DND-41 (cell line): ENCODE measurements around the gene SLC16A11.

Source experiments
- ATAC-seq: fragments of 200-7000 bp; cut with Tn5 transposase; 3 replicates; pipeline ENCODE4 v1.9.1; 2021; ENCODE audit warnings: low read depth; ENCODE audit not compliant: insufficient read depth
- DNase-seq: peaks from one replicate; pipeline ENCODE4 v3.0.0-alpha.2; 2020
- H2AFZ ChIP-seq: 2 replicates; pipeline ENCODE4 v1.6.0; 2012; ENCODE audit warnings: low read depth, low read length
- H3K27ac ChIP-seq: 2 replicates; pipeline ENCODE4 v1.5.1; 2012; ENCODE audit warnings: low read length, inconsistent platforms
- H3K27me3 ChIP-seq: fragments of 200-600 bp; sonication (generic); 2 replicates; pipeline ENCODE4 v1.6.0; 2012; ENCODE audit warnings: low read length, mild to moderate bottlenecking, inconsistent platforms; ENCODE audit not compliant: insufficient read depth, poor library complexity
- H3K36me3 ChIP-seq: 2 replicates; pipeline ENCODE4 v1.5.1; 2012; ENCODE audit warnings: low read length, inconsistent platforms; ENCODE audit not compliant: insufficient read depth
- H3K4me1 ChIP-seq: 2 replicates; pipeline ENCODE4 v1.5.1; 2012; ENCODE audit warnings: mild to moderate bottlenecking, low read length; ENCODE audit not compliant: insufficient read depth
- H3K4me2 ChIP-seq: 2 replicates; pipeline ENCODE4 v1.6.0; 2012; ENCODE audit warnings: mild to moderate bottlenecking, moderate library complexity, low read length, inconsistent platforms; ENCODE audit not compliant: insufficient read depth
- H3K4me3 ChIP-seq, 2 experiments: fragments of 200-600 bp in 1 of 2; shearing (Covaris generic) in 1 of 2; 2 replicates each; pipeline ENCODE4 v1.5.1; 2012 to 2016; ENCODE audit warnings: inconsistent platforms in 2 of 2, low read length in 2 of 2, mild to moderate bottlenecking in 2 of 2, low read depth in 1 of 2, moderate library complexity in 1 of 2
- H3K79me2 ChIP-seq: 2 replicates; pipeline ENCODE4 v1.6.0; 2012; ENCODE audit warnings: low read length, inconsistent platforms; ENCODE audit not compliant: insufficient read depth
- H3K9ac ChIP-seq: 2 replicates; pipeline ENCODE4 v1.6.0; 2012; ENCODE audit warnings: low read depth, mild to moderate bottlenecking, inconsistent platforms, low read length, moderate library complexity
- H3K9me3 ChIP-seq: 2 replicates; pipeline ENCODE4 v1.5.1; 2012; ENCODE audit warnings: low read length, moderate library complexity, mild to moderate bottlenecking, inconsistent platforms; ENCODE audit not compliant: insufficient read depth, severe bottlenecking
- H4K20me1 ChIP-seq: 2 replicates; pipeline ENCODE4 v1.6.0; 2012; ENCODE audit warnings: low read length; ENCODE audit not compliant: insufficient read depth
- CTCF ChIP-seq: IDR thresholded peaks from 2 replicates; pipeline ENCODE4 v1.5.1; 2012; ENCODE audit warnings: borderline replicate concordance, low read length, moderate library complexity, mild to moderate bottlenecking; ENCODE audit not compliant: poor library complexity, severe bottlenecking; ENCODE audit errors: extremely low read depth
- EZH2 ChIP-seq: IDR thresholded peaks from 3 replicates; pipeline ENCODE4 v1.6.1; 2012; ENCODE audit warnings: borderline replicate concordance, low read depth, mild to moderate bottlenecking, moderate library complexity, low read length, inconsistent platforms; ENCODE audit not compliant: severe bottlenecking

SLC16A11 gene

GRCh38 chr17:7041607-7042500 is 2.0 kb downstream of the SLC16A11 start:
- Histone ChIP-seq H3K27me3 (peaks cover 9% of the 10 kb centered on the region), H3K36me3 (no peaks in the 10 kb centered on the region), H3K27ac (no peak overlapping the region), H3K9me3 (no peaks in the 10 kb centered on the region), H3K4me1 (peaks cover 10% of the 10 kb centered on the region), H3K4me2 (no peak overlapping the region), H2AFZ (no peak overlapping the region), H3K79me2 (peaks cover under 1% of the 10 kb centered on the region; the same call in 1 of the 2 replicates), H3K4me3 (no peak overlapping the region), H4K20me1 (no peaks in the 10 kb centered on the region), H3K9ac (no peak overlapping the region)
- ATAC-seq, result no peak
- no peak for DNase-seq
- TF ChIP-seq EZH2, result no peak
- TF ChIP-seq CTCF, result no peak

GRCh38 chr17:7039832-7040231 is 4.1 kb downstream of the SLC16A11 start:
- no peak for DNase-seq
- Histone ChIP-seq H3K79me2 (peaks cover 16% of the 10 kb centered on the region), H3K9me3 (no peaks in the 10 kb centered on the region), H3K9ac (no peak overlapping the region), H4K20me1 (no peaks in the 10 kb centered on the region), H3K4me2 (no peak overlapping the region), H3K4me3 (no peak overlapping the region), H3K4me1 (peaks cover 18% of the 10 kb centered on the region), H3K27me3 (no peaks in the 10 kb centered on the region), H2AFZ (no peak overlapping the region), H3K36me3 (no peaks in the 10 kb centered on the region; the same call in 1 of the 2 replicates), H3K27ac (no peak overlapping the region)
- no peak for TF ChIP-seq CTCF
- no peak for TF ChIP-seq EZH2
- ATAC-seq, result no peak

GRCh38 chr17:7038025-7038862 is 5.6 kb downstream of the SLC16A11 start:
- Histone ChIP-seq H3K4me3 (no peak overlapping the region), H3K4me1 (peaks cover 23% of the 10 kb centered on the region), H3K4me2 (no peak overlapping the region), H3K79me2 (peaks cover 16% of the 10 kb centered on the region), H4K20me1 (no peaks in the 10 kb centered on the region), H3K36me3 (no peaks in the 10 kb centered on the region; the same call in 1 of the 2 replicates), H3K27ac (no peak overlapping the region), H2AFZ (no peak overlapping the region), H3K9ac (no peak overlapping the region), H3K27me3 (no peaks in the 10 kb centered on the region), H3K9me3 (no peaks in the 10 kb centered on the region)
- no peak for DNase-seq
- TF ChIP-seq EZH2 (no peak), CTCF (peak; percentile 25)
- ATAC-seq, result no peak
